Left lung (tissue), 10 donors: ENCODE measurements around the gene SYNGAP1. TPM values are rescaled to one million over a fixed set of nuclear protein-coding genes. Genes with fewer than 3 reads are reported as not detected.
A peak's percentile ranks its signal among the peaks of the same experiment; 100 is the strongest.

Experiments
- ATAC-seq: fragments of 200-7000 bp; cut with Tn5 transposase; one replicate; pipeline ENCODE4 v1.9.1; 2020; ENCODE audit warnings: moderate library complexity
- DNase-seq, 4 donors: peaks; one replicate each; pipeline ENCODE4 v3.0.0-alpha.2; 2013 to 2020
- H3K27ac ChIP-seq, 2 donors: fragments of 200-600 bp; sonication (generic) in 1 of 2; one replicate each; pipeline versions ENCODE4 v1.5.0 to v1.8.0; 2020 to 2021
- H3K27me3 ChIP-seq, 2 donors: fragments of 200-600 bp; sonication (generic) in 1 of 2; one replicate each; pipeline versions ENCODE4 v1.5.0 to v1.8.0; 2020 to 2021
- H3K36me3 ChIP-seq, 2 donors: fragments of 200-600 bp; sonication (generic) in 1 of 2; one replicate each; pipeline versions ENCODE4 v1.5.0 to v1.8.0; 2020 to 2021
- H3K4me1 ChIP-seq, 2 donors: fragments of 200-600 bp; one replicate each; pipeline ENCODE4 v1.8.0; 2021
- H3K4me3 ChIP-seq, 2 donors: fragments of 200-600 bp; sonication (generic) in 1 of 2; one replicate each; pipeline versions ENCODE4 v1.5.0 to v1.8.0; 2020 to 2021; ENCODE audit warnings: mild to moderate bottlenecking in 1 of 2
- H3K9me3 ChIP-seq, 2 donors: fragments of 200-600 bp; sonication (generic) in 1 of 2; one replicate each; pipeline versions ENCODE4 v1.5.0 to v1.8.0; 2020 to 2021
- CTCF ChIP-seq, 2 donors: fragments of 200-600 bp; sonication (generic) in 1 of 2; IDR thresholded peaks; one replicate each; pipeline versions ENCODE4 v1.5.0 to v1.8.0; 2021; ENCODE audit warnings: antibody characterized with exemption in 2 of 2
- intact Hi-C, 2 donors: fragments of 100-400 bp; cut with DNase I; formaldehyde crosslinking; loops; one replicate each; pipeline versions ENCODE4 v1.11.2 to v1.14.2; 2022
- polyA plus RNA-seq, 6 donors: library from polyadenylated mRNA; unstranded; fragments of 120-200 nt; gene quantifications; one replicate each; pipeline ENCODE4 v1.2.1, GENCODE V29; 2013; ENCODE audit not compliant: insufficient read length in 6 of 6
- total RNA-seq, 2 donors: library from RNA; stranded (reverse); fragmentation: NEBNext Ultra II Directional; extraction: Animal tissue kit (Norgen Biotek cat#: 25700); gene quantifications; one replicate each; pipeline ENCODE4 v1.2.1, GENCODE V29; 2021
- donor health status: DM: no; HTN: yes; CAD: no.
- donor health status: DM: no; HTN: no; CAD: no.

Gene SYNGAP1
- total and polyA plus RNA-seq, 8 donors, result 18.1 to 51.2 (median 44.6) TPM

- Histone ChIP-seq H3K27ac (peak overlapping the region; percentile 62 to 65), H3K27me3 (no peaks in the 10 kb centered on the region), H3K9me3 (no peaks in the 10 kb centered on the region), H3K4me1 (peaks cover 14 to 72% of the 10 kb centered on the region in 2 donors), H3K36me3 (no peaks in the 10 kb centered on the region), H3K4me3 (peak overlapping the region; percentile 47 to 62)
- DNase-seq (peak in 2 of 4 donors; percentile 60 to 92), ATAC-seq (peak; percentile 2)
- intact Hi-C loops, result no loop called here
- TF ChIP-seq CTCF (IDR thresholded peaks at IDR 0.05), result no peak
These were observed 7.8 kb downstream of the SYNGAP1 start for GRCh38 chr6:33427585-33428223.

- H3K27me3 ChIP-seq, result no peaks in the 10 kb centered on the region
- DNase-seq, result no peak
- intact Hi-C loops, result no loop called here
These were observed 8.5 kb downstream of the SYNGAP1 start for GRCh38 chr6:33428224-33428965.

GRCh38 chr6:33428966-33429749 lies 9.3 kb downstream of the SYNGAP1 start:
- intact Hi-C loops, result no loop called here
- Histone ChIP-seq H3K4me1 (peaks cover 14 to 71% of the 10 kb centered on the region in 2 donors), H3K9me3 (no peaks in the 10 kb centered on the region), H3K36me3 (no peaks in the 10 kb centered on the region), H3K27ac (peak overlapping the region in 1 of 2 donors; percentile 51), H3K27me3 (no peaks in the 10 kb centered on the region), H3K4me3 (no peak overlapping the region)
- DNase-seq (no peak), ATAC-seq (no peak)
- TF ChIP-seq CTCF (IDR thresholded peaks at IDR 0.05), result no peak

More at GRCh38 chr6:33428224-33428965, 8.5 kb downstream of the SYNGAP1 start:
- no peaks in the 10 kb centered on the region for H3K9me3 ChIP-seq
- no peaks in the 10 kb centered on the region for H3K36me3 ChIP-seq
- H3K4me1 ChIP-seq, result peaks cover 14 to 72% of the 10 kb centered on the region in 2 donors
- TF ChIP-seq CTCF (IDR thresholded peaks at IDR 0.05), result peak in 1 of 2 donors; percentile 40
- H3K27ac ChIP-seq, result peak overlapping the region; percentile 51 to 62
- H3K4me3 ChIP-seq, result peak overlapping the region; percentile 11 to 62
- ATAC-seq, result no peak

GRCh38 chr6:33429750-33430052 lies 9.8 kb downstream of the SYNGAP1 start:
- peak overlapping the region in 1 of 2 donors; percentile 51 for H3K27ac ChIP-seq
- no peaks in the 10 kb centered on the region for H3K27me3 ChIP-seq
- no peak for TF ChIP-seq CTCF (IDR thresholded peaks at IDR 0.05)
- ATAC-seq (no peak), DNase-seq (no peak)
- intact Hi-C loops, result no loop called here
- H3K36me3 ChIP-seq, result no peaks in the 10 kb centered on the region
- no peak overlapping the region for H3K4me3 ChIP-seq
- peaks cover 12 to 66% of the 10 kb centered on the region in 2 donors for H3K4me1 ChIP-seq
- no peaks in the 10 kb centered on the region for H3K9me3 ChIP-seq

GRCh38 chr6:33430334-33430733 lies 10.5 kb downstream of the SYNGAP1 start:
- intact Hi-C loops, result no loop called here
- H3K9me3 ChIP-seq, result no peaks in the 10 kb centered on the region
- H3K27ac ChIP-seq, result no peak overlapping the region
- no peaks in the 10 kb centered on the region for H3K27me3 ChIP-seq
- DNase-seq (no peak), ATAC-seq (no peak)
- H3K4me1 ChIP-seq, result peaks cover 9 to 60% of the 10 kb centered on the region in 2 donors
- H3K4me3 ChIP-seq, result no peak overlapping the region
- TF ChIP-seq CTCF (IDR thresholded peaks at IDR 0.05), result no peak
- peaks cover 0 to 4% of the 10 kb centered on the region in 2 donors for H3K36me3 ChIP-seq
